Ovary (tissue), 9 donors: ENCODE results near the gene TAOK1. TPM values are rescaled to one million over a fixed set of nuclear protein-coding genes. Genes with fewer than 3 reads are reported as not detected.

Source experiments
- DNase-seq, 5 donors: peaks; one replicate each; pipeline ENCODE4 v3.0.0-alpha.2; 2019 to 2020
- H3K27ac ChIP-seq, 2 donors: fragments of 200-600 bp; one replicate each; pipeline versions ENCODE4 v1.5.1 to v1.8.0; 2019 to 2022
- H3K27me3 ChIP-seq: fragments of 200-600 bp; one replicate; pipeline ENCODE4 v1.8.0; 2022
- H3K36me3 ChIP-seq: fragments of 200-600 bp; sonication (generic); one replicate; pipeline ENCODE4 v1.5.1; 2019
- H3K4me1 ChIP-seq: one replicate; pipeline ENCODE4 v1.8.1; 2013; ENCODE audit warnings: mild to moderate bottlenecking, moderate library complexity; ENCODE audit not compliant: insufficient read depth
- H3K4me3 ChIP-seq: fragments of 200-600 bp; sonication (generic); one replicate; pipeline ENCODE4 v1.5.1; 2017
- H3K9me3 ChIP-seq, 2 donors: fragments of 200-600 bp in 1 of 2; sonication (generic) in 1 of 2; one replicate each; pipeline versions ENCODE4 v1.5.1 to v1.8.1; 2013 to 2019; ENCODE audit warnings: mild to moderate bottlenecking in 1 of 2, moderate library complexity in 1 of 2
- CTCF ChIP-seq, 3 donors: fragments of 450-650 bp in 2 of 3; fragments of 200-600 bp in 1 of 3; IDR thresholded peaks; one replicate each; pipeline versions ENCODE4 v1.5.1 to v1.8.0; 2016 to 2022; ENCODE audit warnings: antibody characterized with exemption in 3 of 3, mild to moderate bottlenecking in 1 of 3
- EP300 ChIP-seq: sonication (generic); formaldehyde crosslinking; IDR thresholded peaks from one replicate; pipeline ENCODE4 v1.6.1; 2017; ENCODE audit warnings: antibody characterized with exemption
- POLR2A ChIP-seq: fragments of 450-650 bp; IDR thresholded peaks from one replicate; pipeline ENCODE4 v1.6.1; 2017; ENCODE audit warnings: antibody characterized with exemption, mild to moderate bottlenecking, moderate library complexity
- WGBS, 3 donors: extraction: QIAGEN DNeasy Blood & Tissue Kit in 1 of 3; methylation state at CpG; one replicate each; pipeline versions ENCODE4 v1.1.5 to v1.1.7; 2013 to 2017; 5-methylcytosine and 5-hydroxymethylcytosine counted together
- intact Hi-C, 4 donors: fragments of 100-400 bp; cut with DNase I; formaldehyde crosslinking; loops; one replicate each; pipeline versions ENCODE4 v1.11.0 to v1.15.1; 2022 to 2023
- polyA plus RNA-seq, 2 donors: library from polyadenylated mRNA; stranded (reverse); fragments of 200-250 nt in 1 of 2; fragments of 350-450 nt in 1 of 2; fragmentation: Illumina TruSeq in 1 of 2; extraction: RNeasy Lipid Tissue Mini Kit (QIAGEN cat#74804) in 1 of 2; gene quantifications; one replicate each; pipeline ENCODE4 v1.2.3, GENCODE V29; 2013 to 2014
- total RNA-seq, 7 donors: library from RNA; depleted of rRNA in 2 of 7; stranded (reverse); fragments of >200 nt in 2 of 7; fragmentation: NEBNext Ultra II Directional in 3 of 7; extraction: Animal tissue kit (Norgen Biotek cat#: 25700) in 3 of 7; gene quantifications; one replicate each; pipeline versions ENCODE4 v1.1.0 to v1.2.4, GENCODE V29; 2016 to 2023
- donor health status: DM: no; HTN: no; CAD: no; lungs with moderate emphysema.
- donor health status: DM: no; HTN: no; CAD: no.
- donor health status: Bipolar disorder and iron deficiency.
- donor health status: DM: yes; HTN: yes; CAD: no.
- donor health status: DM: no; HTN: no; CAD: no.
- donor health status: DM: yes; HTN: yes; CAD: no.

TAOK1 gene
- total and polyA plus RNA-seq, 9 donors = 8.7 to 66.5 (median 49.6) TPM

DNA sequence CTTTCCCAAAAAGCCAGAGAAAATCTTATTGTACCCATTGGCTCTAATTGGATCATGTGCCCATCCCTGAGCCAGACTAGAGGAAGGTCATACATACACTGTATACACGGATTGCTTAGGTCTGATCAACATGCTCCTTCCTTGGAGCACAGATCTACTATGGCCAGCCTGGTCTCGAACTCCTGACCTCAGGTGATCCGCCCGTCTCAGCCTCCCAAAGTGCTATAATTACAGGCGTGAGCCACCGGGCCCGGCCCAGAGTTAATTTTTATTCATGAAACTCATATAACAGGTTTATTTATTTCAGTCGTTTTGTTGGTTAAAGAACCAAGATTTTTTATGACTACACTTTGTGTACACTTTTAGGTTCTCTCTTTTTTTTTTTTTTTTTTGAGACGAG is 1.2 kb upstream of the TAOK1 start:
- intact Hi-C loops = no loop called here
- Histone ChIP-seq H3K4me3 (no peak overlapping the region), H3K9me3 (no peaks in the 10 kb centered on the region), H3K4me1 (no peaks in the 10 kb centered on the region), H3K27me3 (no peaks in the 10 kb centered on the region), H3K36me3 (no peaks in the 10 kb centered on the region), H3K27ac (no peak overlapping the region)
- no peak for TF ChIP-seq POLR2A
- TF ChIP-seq CTCF (IDR thresholded peaks at IDR 0.05) = no peak
- TF ChIP-seq EP300 = no peak
- DNase-seq = peak in 1 of 5 donors; percentile 26
- 83 to 90% (median 85%) methylated on average over 9 of the region's 9 CpGs for WGBS, 3 donors

DNA sequence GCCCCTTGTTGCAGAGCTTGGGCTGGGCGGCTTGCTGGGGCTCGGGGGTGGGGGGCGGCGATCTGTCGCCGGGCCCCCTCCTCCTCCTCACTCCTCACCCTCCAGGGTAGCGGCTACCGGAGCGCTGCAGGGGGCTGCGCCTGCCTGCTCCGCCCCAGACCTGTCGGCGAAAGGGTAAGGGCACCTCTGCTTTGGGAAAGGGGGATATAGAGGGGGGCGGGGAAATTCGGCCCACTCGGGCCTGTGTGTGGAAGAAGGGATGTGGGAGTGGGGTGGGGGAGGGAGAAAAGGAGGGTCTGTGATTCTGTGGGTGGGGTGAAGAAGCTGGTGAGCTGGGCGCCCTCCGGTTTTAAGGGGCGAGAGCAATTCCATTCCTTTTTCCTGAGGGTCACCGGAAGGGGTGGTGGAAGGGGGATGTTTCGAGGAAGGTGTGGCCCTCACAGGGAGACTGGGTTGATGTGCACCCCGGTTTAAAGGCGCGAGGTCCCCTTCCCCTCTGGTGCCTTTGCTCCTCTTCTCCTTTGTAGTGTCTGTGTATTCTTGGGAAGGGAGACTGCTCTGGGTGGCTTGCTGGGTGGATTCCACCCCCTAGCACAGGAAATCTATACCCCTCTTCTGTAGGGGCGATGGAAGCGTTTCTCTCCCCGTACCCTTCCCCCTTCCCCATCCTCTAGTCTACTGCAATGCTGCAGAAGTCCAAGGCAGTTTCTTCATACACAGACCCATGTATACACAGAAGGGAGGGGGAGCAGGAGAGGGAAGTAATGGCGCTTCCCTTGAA is 878 bp downstream of the TAOK1 start:
- H3K4me1 ChIP-seq = no peaks in the 10 kb centered on the region
- peak in 1 of 5 donors; percentile 40 for DNase-seq
- peak overlapping the region; percentile 85 for H3K4me3 ChIP-seq
- H3K9me3 ChIP-seq = no peaks in the 10 kb centered on the region
- H3K36me3 ChIP-seq = no peaks in the 10 kb centered on the region
- no peaks in the 10 kb centered on the region for H3K27me3 ChIP-seq
- TF ChIP-seq POLR2A = no peak
- no peak for TF ChIP-seq EP300
- TF ChIP-seq CTCF (IDR thresholded peaks at IDR 0.05) = no peak
- peak overlapping the region; percentile 96 to 97 for H3K27ac ChIP-seq
- 1% methylated on average over 19 to 28 of the region's 28 CpGs for WGBS, 3 donors
- intact Hi-C loops = no loop called here

DNA sequence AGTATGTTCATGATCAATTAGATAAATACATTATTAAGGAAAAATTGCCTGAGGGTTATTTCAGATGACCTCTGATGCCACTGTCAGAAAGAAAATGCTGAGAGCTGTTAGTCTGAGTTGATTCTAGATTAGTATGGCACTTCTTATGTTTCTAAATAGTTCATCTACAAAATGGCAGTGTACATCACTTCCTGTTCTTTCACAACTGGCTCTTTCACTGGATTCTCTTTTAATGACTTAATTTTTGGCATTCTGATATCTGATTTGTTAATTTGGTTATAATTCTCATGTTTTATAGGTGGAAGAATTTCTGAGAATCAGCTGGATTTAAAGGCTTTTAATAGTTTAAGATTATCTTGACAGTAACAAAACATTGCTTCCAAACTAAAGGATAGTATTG is 3.3 kb downstream of the TAOK1 start:
- Histone ChIP-seq H3K27me3 (no peaks in the 10 kb centered on the region), H3K9me3 (no peaks in the 10 kb centered on the region), H3K4me3 (no peak overlapping the region), H3K4me1 (peaks cover 2% of the 10 kb centered on the region), H3K36me3 (no peaks in the 10 kb centered on the region), H3K27ac (no peak overlapping the region)
- intact Hi-C loops = no loop called here
- no peak for TF ChIP-seq CTCF (IDR thresholded peaks at IDR 0.05)
- no peak for TF ChIP-seq EP300
- no peak for TF ChIP-seq POLR2A
- DNase-seq = no peak

DNA sequence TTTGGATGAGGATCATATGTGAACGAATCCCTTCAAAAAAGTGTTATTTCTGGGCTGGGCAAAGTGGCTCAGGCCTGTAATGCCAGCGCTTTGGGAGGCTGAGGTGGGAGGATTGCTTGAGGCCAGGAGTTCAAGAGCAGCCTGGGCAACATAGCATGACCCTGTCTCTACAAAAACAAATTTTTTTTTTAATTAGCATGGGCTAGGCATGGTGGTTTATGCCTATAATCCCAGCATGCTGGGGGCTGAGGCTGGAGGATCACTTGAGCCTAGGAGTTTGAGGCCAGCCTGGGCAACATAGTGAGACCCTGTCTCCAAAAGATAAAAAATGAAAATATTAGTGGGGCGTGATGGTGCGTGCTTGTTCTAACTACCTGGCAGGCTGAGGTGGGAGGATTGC is 4.6 kb downstream of the TAOK1 start:
- H3K4me1 ChIP-seq = peaks cover 2% of the 10 kb centered on the region
- no peaks in the 10 kb centered on the region for H3K9me3 ChIP-seq
- intact Hi-C loops = no loop called here
- no peak overlapping the region for H3K27ac ChIP-seq
- no peak for TF ChIP-seq POLR2A
- no peak for TF ChIP-seq CTCF (IDR thresholded peaks at IDR 0.05)
- TF ChIP-seq EP300 = no peak
- no peaks in the 10 kb centered on the region for H3K36me3 ChIP-seq
- H3K27me3 ChIP-seq = no peaks in the 10 kb centered on the region
- H3K4me3 ChIP-seq = no peak overlapping the region
- no peak for DNase-seq
- 85 to 94% (median 86%) methylated on average over 4 of the region's 4 CpGs for WGBS, 3 donors
